HTERT RPE-1 (cell line): ENCODE data around the gene GRAMD4.
"Not testable (repeated sequence)": the region's sequence is repeated elsewhere in the genome, so short reads cannot be mapped to it uniquely, and the experiment has no call there.

Experiments
- in situ Hi-C: fragments of 300-500 bp; cut with MboI; formaldehyde crosslinking; loops from 4 replicates; pipeline ENCODE4 v1.14.3; 2020; ENCODE audit warnings: low sequenced_read_pairs

GRAMD4 gene

DNA sequence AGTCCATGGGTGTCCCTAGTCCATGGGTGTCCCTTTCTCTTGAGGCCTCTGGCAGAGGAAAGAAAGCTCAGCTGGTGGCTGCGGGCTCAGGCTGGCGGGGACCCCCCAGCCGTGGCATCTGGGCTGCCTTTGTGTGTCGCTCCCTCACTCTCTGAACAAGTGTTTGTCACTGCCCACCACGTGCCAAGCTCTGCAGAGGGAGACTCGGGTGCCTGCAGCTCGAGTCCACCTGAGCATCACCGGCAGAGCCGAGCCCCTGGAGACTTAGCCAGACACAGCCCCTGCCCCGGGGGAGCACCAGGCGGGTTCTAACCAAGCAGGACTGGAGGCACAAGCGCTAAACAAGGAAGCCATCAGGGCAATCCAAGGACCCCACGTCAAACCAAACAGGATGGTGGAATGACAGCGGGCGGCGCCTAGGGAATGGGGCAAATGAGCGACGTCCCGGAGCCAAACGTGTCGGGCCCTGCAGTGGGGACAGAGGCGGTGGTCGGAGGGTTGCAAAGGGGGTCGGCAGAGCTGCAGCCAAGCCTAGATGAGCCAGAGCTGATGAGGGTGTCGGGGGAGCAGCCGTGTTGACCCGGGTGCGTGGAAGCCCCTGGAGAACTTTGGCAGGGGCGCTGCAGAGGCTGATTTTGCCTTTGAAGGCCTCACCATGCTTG is 2.1 kb upstream of the GRAMD4 start:
- in situ Hi-C loops, result no loop called here

DNA sequence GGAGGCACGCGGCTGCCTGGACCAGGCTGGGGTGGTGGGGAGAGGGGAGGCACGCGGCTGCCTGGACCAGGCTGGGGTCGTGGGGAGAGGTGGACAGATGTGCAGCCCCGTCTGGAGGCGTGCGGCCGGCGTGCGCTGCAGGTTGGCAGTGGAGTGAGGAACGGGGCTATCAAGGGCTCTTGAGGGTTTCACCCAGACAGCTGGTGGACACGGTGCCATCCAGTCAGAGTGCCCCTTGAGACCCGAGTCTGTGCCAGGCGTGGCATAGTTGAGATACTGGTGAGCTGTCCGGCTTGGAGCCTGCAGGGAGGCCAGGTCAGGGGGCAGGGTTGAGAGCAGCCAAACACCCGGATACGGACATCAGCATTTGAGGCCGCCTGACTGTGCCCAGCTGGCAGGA is 1.5 kb upstream of the GRAMD4 start:
- in situ Hi-C loops, result no loop called here

GRCh38 chr22:46619240-46619829 is 851 bp upstream of the GRAMD4 start:
- in situ Hi-C loops, result no loop called here

DNA sequence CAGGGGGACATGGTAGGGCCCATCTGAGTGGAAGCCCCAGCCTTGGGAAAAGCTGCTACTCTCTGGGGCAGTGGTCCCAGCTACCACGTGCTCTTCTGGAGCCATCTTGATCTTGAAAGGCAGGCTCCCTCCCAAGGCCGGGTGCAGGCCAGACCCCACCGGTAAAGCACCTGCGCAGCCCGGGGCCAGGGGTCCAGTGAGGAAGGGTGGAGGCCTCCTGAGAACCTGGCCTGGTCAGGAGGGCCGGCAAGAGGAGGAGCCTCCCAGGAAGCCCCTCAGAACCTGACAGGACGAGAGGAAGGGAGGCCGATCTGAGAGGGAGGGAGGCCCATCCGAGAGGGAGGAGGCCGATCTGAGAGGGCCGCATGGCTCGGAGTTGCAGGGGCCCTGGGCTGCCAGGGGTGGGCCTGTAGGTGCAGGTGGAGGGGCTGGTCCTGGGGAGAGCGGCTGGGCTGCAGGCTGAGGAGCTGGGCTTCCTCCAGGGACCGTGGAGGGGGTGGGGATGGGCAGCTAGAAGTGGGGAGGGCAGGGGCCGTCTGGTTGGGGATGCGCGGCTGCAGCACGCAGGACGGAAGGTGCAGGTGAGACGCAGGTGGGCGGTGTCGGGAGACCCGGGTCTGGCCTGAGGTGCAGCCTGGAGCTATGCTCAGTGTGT is 529 bp downstream of the GRAMD4 start:
- in situ Hi-C loops, result no loop called here

DNA sequence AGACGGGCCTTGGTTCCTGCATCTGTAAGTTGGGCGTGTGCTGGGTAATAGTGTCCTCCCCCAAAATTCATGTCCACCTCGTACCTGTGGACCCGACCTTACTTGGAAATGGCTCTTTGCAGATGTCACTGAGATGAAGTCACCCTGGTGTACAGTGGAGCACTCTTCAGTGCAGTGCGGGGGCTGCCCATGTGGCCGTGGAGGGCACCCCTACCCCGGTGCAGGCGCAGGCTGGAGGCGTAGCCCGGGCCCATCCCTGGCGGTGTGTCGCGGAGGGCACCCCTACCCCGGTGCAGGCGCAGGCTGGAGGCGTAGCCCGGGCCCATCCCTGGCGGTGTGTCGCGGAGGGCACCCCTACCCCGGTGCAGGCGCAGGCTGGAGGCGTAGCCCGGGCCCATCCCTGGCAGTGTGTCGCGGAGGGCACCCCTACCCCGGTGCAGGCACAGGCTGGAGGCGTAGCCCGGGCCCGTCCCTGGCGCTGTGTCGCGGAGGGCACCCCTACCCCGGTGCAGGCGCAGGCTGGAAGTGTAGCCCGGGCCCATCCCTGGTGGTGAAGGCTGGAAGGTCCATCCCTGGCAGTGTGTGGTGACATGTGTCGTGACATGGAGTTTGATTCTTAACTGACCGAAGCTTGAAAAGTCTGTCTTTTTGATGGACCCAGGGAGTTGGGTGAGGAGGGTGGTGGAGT is 1.2 kb downstream of the GRAMD4 start:
- in situ Hi-C loops, result not testable (repeated sequence)

GRCh38 chr22:46622081-46622521 is 1.9 kb downstream of the GRAMD4 start:
- in situ Hi-C loops, result no loop called here

DNA sequence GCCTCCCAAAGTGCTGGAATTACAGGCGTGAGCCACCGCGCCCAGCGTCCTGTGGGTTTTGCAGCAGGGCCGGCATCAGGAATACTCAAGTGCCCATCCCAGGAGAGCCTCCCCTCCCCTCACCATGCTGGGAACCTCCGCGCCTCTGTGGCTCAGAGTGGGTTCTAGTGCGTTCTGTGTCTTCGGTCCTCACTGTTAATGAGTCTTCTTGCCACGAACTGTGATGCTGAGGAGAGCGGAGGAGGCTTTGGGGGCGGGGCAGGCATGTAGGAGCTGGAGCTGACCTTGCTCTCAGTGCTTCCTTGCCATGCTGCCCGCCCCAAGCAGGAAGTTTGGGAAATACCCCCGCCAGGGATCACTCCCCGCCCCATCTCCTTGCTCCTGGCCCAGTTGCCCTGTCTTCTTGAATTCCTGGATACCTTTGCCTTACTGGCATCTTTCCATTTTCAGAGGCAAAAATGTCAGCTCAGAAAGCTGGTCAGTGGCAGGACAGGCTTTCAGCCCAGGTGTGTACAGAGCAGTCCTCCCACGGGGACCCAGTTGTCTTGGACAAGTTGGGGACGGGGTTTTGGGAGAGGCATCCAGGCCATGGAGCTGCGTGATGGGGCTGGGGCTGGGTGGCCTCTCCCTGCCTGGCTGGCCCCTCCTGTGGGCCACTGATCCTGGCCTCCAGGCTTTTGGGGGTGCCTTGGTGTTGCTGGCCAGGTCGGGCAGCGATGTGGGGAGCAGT is 5.1 kb downstream of the GRAMD4 start:
- in situ Hi-C loops, result no loop called here

GRCh38 chr22:46625843-46626349 is 5.7 kb downstream of the GRAMD4 start:
- in situ Hi-C loops, result no loop called here

- in situ Hi-C loops, result no loop called here
Observed at GRCh38 chr22:46626356-46626755, 6.2 kb downstream of the GRAMD4 start.

DNA sequence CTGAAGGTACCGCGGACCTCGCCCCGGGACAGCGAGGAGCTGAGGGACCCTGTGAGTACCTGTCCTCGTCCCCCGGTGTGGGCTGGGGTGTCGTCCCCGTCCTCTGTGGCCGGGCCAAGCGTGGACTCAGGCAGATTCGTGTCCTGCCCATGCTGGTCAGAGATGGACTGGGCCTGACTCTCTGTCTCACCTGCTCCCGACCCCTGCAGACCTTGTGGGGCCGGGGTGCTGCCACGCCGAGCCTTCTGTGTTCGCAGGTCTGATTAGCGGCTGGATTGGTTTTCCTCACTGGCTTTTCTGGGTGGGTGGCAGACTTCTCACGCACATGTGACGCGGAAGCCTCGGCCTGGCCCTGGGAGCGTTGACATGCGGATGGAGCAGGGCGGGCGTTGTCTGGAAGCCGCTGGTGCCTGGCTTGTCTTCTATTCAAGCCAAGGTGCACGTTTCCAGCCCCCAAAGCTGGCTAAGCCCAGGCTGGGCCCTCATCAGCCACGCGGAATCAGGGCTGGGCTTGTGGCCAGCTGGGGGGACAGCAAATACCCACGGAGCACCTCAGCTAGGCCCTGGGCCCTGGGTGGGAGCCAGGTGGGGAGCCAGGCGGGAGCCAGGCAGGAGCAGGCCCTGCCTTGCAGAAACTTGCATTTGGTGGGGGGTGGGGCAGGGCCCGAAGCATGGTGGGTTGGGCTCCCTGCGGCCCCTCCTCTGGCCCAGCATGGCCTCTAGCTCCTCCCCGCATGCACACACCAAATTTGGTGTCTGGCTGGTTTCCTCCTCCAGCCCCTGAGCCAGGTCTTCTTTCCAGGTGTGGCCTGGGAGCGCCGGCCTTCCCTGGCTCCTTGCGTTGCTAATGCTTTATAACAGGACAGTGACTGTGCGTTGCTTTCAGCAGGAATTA is 7.0 kb downstream of the GRAMD4 start:
- in situ Hi-C loops, result no loop called here

DNA sequence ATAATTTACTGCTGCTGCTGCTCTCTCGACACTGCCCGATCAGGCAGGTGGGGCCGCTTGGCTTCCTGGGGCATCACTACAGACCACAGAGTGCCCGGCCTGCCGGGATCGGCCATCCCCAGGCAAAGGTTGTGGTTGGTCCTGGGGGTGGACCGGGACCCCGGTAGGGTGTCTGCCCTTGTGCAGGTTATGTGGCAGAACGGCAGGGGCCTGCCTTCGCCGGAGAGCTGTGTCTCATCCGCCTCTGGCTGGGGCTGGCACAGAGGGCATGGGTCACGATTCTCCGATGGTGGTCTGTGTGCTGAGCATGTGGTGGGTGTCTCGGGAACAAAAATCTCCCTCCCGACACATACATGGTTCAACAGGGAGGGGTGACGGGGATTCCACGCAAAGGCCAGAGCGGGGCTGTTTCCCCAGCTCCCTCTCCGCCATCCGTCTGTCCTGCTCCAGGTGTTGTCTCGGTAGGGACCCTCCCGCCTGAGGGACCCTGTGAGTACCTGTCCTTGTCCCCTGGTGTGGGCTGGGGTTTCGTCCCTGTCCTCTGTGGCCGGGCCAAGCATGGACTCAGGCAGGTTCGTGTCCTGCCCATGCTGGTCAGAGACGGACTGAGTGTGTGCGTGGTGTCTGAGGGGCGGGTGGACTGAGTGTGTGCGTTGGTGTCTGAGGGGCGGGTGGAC is 7.8 kb downstream of the GRAMD4 start:
- in situ Hi-C loops, result no loop called here

DNA sequence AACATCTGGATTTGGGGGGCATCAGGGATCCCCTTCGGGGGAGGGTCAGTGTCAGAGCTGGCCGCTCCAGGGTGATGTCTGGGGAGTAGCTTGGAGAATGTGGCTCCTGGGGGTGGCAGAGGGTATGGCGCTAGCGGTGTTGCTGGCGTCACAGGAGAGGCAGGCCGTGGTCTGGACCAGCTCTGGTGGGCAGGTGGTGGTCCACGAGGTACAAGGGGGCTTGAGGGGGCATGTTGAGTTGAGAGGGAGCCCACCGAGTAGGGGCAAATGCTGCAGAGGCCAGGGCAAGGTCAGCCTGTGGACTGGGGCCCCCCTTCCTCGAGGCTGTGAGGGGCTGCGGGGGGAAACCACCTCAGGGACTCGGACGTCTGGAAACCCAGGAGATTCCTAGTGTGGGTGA is 8.6 kb downstream of the GRAMD4 start:
- in situ Hi-C loops, result no loop called here

DNA sequence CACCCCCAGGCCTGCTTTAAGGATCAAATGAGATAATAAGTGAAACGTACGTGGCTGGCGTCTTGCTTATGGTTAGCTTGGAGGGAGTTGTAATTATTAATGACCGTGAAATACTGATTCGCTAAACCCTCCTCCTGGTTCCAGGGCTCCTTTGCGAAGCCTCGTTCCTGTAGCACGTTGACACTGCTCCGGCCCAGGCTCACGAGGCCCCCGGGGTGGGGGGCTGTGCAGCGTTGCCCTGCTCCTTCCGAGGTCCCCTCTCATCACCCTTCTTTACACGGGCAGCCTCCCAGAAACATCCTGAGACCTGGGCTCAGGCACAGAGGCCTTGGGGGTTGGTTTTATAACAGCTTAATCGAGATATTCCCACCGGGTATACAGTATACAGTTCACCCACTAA is 9.1 kb downstream of the GRAMD4 start:
- in situ Hi-C loops, result no loop called here

DNA sequence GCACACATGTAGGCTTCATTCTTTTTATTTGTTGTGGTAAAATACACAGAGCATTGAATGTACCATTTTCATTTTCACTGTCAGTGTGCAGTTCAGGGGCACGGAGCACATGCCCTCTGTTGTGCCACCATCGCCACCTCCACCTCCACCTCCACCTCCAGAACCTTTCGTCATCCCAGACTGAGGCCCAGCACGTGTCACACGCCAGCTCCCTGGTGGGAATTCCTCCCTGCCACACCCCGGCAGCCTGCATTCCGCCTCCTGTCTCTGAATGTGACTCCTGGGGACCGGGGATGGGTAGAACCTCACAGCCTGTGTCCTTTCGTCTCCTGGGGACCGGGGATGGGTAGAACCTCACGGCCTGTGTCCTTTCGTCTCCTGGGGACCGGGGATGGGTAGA is 10.9 kb downstream of the GRAMD4 start:
- in situ Hi-C loops, result no loop called here

GRCh38 chr22:46632646-46633249 is 12.6 kb downstream of the GRAMD4 start:
- in situ Hi-C loops, result no loop called here

DNA sequence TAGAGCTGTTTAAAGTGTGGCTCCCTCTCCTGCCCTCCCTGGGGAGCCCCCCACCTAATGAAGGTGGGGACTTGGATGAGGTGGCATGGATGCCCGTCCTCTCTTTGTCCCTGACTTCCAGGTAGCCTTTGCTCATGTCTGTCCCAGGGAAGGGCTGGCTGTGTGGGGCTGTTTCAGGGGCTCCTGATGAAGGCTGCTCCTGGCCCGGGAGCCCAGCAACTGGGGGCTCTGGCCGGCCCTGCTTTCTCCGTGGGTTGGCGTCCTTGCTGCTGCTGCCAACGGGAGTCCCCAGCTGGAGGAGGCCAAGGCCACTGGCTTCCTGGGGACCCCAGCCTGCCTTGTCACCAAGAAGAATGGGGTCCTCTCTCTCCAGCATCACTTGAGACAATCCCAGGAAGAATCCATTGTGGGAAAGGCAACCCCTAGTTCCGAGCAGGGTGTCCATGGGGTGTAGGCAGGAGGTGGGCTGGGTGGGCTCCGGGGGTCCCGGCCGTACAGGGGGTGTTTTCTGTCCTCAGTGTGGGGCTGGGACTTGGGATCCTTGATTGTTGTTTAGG is 13.2 kb downstream of the GRAMD4 start:
- in situ Hi-C loops, result no loop called here

DNA sequence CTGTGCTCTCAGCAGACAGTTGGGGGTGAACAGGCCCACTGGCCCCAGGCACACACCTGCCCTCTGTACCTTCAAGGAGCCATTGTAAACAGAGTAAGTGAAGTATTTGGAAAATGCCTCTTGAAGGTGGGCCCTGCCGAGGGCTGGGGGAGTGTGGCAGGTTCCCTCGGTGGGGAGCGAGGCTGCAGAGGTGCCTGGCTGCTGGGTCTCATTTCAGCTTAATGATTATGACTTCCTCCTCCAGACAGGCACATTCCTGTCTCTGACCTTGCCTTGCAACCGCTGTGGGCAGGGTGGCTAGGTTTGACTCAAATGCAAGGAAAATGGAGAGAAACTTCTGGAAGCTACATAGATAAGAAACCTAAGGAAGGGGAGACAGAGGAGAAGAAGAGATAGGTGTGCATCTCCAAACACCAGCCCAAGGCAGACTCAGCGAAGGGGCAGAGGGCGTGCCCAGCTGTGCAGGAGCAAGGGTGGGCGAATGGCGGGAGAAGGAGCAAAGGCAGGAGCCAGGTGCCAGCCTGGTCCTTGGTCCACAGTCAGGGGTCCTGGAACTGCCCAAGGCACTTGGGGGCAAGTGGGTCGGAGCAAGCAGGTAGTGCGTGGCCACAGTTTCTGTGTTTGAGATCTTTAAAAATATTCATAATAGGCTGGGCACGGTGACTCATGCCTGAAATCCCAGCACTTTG is 14.0 kb downstream of the GRAMD4 start:
- in situ Hi-C loops, result no loop called here
